Right renal pelvis (tissue), 4 donors: ENCODE results near the gene PIWIL4. TPM values are rescaled to one million over a fixed set of nuclear protein-coding genes. Genes with fewer than 3 reads are reported as not detected.
"Not testable (repeated sequence)": the region's sequence is repeated elsewhere in the genome, so short reads cannot be mapped to it uniquely, and the experiment has no call there.

Source experiments
- DNase-seq, 4 donors: peaks; one replicate each; pipeline ENCODE4 v3.0.0-alpha.2; 2013; ENCODE audit warnings: low read depth in 4 of 4, low spot score in 3 of 4, missing footprints in 1 of 4
- polyA plus RNA-seq, 4 donors: library from polyadenylated mRNA; unstranded; fragments of 120-200 nt; gene quantifications; one replicate each; pipeline ENCODE4 v1.2.1, GENCODE V29; 2013; ENCODE audit not compliant: insufficient read length in 4 of 4

Gene PIWIL4
- polyA plus RNA-seq, 4 donors, result 3.2 to 4.2 (median 3.5) TPM

DNA sequence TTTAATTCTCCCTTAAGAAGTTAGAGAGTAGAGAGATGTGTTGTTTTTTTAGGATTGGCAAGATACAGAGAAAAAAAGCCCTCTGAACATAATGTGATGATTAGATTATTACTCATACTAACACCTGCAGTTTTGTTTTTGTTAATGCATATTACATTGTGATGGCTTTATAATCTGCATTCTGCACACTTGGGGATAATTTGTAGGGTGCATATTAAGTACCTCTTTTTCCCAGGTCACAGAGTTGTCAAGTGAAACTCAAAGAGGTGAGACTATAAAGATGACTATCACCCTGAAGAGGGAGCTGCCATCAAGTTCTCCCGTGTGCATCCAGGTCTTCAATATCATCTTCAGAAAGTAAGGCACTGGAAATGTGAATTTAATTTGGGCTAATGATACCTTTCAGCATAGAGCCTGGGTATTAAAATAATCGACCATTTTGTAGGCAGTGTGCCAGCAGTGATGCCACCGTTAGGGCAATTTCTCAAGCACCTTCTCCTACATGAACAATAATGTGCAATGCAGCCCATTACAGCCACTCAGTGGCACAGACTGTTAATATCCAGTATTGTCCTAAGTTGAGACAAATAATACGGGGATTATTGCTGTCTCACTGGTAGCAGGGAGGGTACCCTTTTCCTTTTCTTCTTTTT is 16.2 kb downstream of the PIWIL4 start:
- no peak for DNase-seq

DNA sequence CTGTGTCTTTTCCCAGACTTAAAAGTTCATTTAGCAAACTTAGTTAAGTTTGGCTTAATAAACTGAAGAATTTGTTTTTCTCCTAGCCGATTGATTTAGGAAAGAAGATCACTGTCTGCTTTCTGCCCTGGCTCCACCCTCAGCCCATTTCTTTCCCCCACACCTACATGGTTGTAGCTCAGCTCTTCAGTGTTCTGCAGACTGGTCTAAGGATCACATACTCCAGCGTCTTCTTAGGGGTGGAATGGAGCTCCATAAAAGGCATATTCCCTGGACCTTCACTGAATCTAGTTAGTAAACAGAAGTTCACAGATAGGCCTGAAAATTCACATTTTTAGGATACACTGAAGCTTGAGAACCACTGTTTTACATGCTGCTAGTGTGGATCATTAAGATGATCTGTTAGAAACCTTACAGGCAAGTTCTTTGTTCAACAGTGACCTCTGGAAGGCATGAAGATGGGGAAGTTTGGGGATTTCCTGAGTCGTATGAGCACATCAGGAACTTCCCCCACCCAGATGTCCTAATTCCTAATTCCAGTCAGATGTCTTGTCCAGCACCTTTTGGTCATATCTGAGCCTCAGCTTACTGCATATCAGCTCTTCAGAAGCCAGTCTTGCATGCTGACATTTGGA is 16.8 kb downstream of the PIWIL4 start:
- DNase-seq, result no peak

DNA sequence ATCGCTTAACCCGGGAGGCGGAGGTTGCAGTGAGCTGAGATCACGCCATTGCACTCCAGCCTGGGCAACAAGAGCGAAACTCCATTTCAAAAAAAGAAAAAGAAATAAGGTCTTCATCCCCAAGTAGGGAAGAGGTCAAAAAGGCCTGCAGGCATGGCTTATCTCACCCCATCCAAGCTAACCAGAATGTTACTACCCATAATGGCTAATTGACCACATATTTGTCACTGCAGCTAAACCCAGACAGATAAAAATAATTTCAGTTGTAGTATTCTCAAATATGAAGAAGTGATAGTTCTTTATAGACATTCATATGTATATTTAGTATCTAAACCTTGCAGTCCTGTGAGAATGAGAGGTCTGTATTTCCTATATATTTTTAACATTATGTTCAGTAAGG is 17.8 kb downstream of the PIWIL4 start:
- DNase-seq, result no peak

DNA sequence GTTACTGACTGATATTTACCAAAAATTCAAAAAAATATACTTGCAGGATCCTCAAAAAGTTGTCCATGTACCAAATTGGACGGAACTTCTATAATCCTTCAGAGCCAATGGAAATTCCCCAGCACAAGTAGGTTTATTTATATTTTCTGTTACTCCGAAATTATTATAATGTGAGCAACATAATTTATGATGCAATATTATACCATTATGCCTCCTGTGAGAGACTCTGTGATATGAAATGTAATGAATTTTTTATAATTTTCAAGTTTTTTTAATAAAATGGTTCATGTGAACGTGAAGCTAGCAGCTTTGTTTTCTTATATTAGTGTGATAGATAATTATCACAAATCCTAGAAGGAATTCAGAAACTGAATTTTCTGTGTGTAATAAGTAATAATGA is 18.2 kb downstream of the PIWIL4 start:
- no peak for DNase-seq

DNA sequence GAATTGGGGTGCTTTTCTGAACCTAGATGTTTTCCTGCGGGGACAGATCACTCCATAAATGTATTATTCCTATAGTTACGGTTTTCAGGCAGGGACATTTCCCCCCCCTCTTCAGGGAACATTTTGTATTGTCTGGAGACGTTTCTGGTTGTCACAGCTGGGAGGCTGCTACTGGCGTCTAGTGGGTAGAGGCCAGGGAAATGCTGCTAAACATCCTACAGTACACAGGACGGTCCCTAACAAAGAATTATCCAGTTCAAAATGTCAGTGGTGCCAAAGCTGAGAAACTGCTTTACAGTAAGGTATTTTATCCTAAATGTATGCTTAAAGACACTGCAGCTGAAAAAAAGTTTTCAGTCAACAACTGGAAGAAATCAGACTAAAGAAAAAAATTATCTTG is 19.4 kb downstream of the PIWIL4 start:
- DNase-seq, result no peak

DNA sequence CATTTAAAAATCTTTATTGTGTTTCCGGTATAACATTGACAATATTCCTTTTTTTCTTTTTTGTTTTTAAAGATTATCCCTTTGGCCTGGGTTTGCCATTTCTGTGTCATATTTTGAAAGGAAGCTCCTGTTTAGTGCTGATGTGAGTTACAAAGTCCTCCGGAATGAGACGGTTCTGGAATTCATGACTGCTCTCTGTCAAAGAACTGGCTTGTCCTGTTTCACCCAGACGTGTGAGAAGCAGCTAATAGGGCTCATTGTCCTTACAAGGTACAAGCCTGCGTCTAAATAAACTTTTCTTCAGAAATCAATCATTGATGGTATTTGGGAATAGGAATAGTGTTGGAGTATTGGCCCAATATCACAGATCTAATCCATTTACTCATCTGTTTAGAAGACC is 19.8 kb downstream of the PIWIL4 start:
- no peak for DNase-seq

DNA sequence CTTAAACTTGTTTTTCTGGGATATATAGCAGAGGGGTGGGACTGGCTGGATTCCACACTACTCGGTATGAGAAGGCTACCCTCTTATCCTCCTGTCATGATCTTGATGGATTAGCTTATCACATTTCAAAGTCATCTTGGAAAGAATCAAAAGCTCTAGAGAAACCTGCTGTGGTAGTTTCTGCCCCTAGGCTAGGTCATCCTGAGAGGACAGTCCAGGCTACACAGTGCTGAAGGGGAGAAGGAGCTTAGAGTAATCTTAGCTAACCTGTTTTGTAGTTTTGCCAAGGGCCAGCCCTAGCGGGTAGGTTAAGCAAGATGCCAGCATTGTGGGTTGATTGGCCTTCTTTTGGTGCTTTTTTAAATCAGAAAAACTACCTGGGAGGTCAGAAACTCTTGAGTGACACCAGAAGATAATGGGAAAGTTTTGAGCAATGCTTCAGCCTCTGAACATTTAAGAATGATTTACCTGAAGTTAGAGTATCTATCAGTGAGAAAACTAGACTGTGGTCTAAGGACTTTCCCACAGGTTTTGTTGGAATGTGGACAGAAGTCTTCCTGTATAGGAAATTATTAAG is 21.3 kb downstream of the PIWIL4 start:
- peak in 1 of 4 donors; percentile 20 for DNase-seq

DNA sequence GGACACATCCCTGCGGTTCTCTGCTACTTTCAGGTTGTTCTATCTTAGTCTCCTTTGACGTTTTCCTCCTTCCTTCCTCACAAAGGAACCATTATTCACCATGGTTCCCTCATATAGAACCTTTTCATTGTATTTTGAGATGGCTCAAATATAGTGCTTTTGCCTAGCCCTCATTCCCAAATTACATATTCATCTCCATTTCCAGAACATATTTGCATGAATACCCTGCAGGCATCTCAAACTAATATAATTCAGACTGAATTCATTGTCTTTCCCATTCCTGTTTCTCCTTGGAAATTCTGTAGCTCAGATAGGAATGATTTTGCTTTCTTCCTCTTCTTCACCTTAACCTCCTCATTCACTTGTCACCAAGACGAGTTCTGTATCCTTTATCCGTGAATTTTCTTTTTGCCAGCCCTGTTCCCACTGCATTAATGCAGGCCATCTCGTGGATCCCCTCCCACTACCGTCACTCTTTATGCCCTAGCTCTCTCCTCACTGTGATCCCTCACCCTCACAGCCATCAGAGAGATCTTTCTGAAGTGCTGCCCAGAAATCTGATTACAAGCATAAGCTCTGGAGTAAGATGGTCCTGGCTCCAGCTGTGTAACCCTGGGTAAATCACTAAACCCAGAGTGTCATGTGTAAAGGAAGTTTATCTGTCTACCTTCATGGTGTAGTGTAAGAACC is 23.3 kb downstream of the PIWIL4 start:
- DNase-seq, result no peak

DNA sequence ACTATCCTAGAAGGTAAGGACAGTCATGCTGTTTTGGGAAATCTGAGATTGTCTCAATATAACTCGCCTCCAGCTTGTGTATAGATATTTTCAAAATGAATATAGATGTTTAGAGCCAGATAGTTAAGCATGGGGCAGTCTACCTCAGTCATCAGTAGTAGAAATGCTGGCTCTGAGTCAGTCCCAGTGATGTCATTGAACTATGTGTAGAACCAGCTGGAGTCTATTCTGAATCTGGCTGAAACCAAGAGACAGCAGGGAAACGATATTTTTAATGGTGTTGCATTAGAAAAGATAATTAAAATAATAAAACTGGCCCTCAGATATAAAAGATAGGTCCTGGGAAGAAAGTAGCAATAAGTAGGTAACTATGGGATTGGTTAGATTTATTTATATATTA is 25.9 kb downstream of the PIWIL4 start:
- no peak for DNase-seq

DNA sequence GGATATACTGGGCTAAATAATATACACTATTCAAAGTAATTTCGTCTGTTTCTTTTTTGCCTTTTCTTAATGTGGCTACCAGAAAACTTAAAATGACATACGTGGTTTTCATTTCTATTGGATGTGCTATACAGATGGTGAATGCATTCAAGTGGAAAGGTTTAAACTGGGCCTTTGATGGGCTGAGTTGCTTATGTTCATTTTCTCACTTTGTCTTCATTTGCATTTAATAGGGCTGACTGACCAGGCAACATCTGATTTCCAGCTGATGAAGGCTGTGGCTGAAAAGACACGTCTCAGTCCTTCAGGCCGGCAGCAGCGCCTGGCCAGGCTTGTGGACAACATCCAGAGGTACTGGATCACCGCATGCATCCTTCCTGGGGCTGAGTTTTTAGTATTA is 27.9 kb downstream of the PIWIL4 start:
- DNase-seq, result no peak

DNA sequence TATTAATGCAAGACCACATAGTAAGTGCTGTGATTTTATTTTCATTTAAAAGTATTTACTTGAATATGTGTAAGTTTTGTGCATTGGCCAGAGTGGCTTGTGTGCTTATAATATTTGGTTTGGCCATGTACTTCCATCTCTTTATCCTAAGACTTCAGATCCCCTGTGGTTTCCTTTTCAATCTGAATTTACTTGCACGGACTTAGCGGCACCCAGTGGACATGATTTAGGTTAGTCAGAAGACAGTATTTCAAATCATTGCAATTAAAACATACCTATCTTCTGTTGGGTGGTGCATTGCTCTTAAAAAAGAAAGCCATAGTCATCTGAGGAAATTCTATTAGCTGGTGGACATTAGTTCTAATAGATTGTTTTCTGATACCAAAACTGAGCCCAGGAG is 30.7 kb downstream of the PIWIL4 start:
- no peak for DNase-seq

DNA sequence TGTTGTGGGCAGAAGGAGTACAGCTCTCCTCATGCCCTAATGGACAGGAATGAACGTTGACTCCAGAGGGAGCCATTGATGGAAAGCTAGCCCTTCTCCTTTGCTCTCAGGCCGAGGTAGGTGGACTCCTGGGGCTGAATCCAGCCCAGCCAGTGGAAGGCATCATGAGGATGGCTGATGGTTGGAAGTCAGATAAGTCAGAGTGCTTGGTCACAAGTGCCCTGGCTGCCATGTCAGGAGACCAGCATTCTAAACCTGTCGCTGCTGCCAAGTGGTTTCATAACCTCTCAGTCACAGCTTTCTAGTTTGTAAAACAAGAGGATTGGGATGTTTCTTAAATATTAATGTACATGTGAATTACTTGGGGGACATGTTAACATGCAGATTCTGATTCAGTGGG is 32.3 kb downstream of the PIWIL4 start:
- no peak for DNase-seq

DNA sequence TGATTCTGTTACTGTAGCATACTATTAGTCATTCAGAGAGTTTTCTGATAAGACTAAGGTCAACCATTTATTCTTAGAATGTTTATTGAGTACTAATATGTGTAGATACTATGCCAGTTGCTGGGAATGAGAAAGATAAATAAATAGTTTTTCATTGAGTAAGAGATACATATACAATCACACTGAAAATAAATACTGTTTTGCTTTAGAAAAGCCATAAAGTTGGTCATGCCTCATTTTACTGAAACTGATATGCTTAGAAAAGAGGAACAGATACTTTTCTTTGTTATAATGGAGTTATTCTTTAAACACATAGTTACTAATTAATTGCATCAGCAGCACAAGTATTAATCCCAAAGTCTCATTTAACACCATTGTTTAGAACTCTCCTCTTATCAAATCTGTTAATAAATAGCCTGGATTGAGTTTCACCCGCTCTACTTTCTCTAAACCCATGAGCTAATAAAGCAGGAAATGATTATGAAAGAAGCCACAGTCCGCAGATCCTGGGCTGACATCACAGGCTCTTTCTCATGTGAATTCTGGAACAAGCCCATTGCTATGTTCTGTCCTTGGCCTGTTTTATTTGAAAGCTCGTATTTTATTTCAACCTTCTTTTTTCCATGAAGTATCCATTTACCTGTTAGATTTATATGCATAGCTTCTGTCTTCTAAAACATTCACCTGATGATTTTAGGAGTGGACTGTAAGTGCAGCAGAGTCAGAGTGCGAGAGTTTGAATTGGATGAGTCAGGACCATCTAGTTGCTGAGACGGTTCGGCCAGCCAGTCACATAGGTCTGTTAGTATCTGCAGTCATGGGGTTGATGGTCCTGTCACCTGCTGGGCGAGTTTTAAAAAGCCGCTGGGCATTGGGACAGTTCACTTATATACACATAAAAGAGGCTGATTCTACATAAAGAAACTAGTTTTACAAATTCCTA is 35.5 kb downstream of the PIWIL4 start:
- peak; percentile 16 to 53 (median 47) for DNase-seq

DNA sequence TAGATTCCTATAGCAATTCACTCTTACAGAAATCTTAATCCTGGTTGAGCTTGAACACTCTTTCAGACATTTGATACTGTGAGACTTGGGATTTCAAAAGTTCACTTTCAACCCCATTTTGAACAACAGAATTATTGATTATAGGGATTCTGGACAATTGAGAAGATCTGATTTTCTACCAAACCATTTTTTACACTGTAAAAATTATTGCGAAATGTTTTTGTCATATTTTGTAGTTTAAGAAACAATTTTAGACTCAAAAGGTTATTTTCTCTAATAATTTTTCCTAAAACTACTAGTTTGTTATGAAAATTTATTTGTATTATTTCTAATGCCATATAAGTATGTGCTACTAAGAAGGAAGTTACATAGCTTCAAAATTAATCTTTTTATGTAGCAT is 36.4 kb downstream of the PIWIL4 start:
- no peak for DNase-seq

DNA sequence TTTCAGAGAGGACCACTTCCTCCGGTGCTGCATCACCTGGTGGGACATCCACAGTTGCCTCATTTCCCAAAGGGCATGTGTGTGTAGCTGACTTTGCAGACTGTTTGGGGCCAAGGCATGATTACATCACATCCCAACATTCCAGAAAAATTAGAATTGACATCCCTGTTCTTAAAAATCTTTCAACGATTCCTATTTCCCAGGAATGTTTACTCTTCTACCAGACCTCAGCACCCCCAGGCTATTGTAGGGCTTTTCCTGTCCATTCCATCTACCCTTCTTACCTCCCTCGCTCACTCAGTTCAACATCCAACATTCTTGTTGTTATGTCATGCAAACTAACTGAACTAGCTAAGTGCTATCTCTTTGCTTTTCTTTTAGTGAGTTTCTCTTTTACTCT is 37.3 kb downstream of the PIWIL4 start:
- DNase-seq, result no peak

DNA sequence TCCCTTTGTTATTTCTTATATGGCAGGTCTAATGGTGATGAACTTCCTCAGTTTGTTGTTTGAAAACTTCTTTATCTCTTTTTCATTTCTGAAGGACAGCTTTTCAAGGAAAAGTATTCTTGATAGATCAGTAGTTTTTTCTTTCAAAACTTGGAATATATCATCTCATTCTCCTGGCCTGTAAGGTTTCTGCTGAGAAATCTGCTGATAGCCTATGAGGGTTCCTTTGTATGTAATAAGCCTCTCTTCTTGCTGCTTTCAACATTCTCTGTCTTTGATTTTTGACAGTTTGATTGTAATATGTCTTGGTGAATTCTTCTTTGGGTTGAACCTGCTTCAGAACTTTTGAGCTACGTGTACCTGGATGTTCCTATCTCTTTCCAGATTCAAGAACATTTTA is 46.0 kb downstream of the PIWIL4 start:
- DNase-seq, result no peak

DNA sequence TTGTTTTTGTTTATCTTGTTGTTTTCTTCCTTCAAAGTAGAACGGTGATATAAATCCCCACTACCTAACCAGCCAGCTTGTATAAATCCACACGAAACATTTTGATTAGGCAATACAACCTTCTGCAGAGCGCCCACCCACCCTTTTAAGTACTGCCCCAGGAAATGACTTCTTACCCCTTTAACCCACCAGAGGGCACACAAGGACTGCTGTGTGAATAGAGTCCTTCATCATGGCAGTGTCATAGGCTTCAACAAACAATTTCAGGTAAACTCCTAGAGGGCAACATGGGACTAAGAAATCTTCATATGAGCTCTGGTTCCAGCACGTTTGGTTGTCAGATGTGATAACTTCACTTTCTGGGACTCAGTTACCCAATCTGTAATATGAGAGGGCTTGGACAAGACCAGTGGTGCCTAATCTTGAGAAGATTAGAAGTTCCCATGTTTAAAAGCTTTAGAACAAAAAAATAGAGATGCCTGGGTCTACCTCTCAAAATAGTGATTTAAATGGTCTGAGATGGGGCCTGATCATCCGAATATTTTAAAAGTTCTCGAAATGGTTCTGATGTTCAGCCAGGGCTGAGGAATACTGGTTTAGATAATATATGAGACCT is 56.1 kb downstream of the PIWIL4 start:
- peak; percentile 56 to 77 (median 70) for DNase-seq

DNA sequence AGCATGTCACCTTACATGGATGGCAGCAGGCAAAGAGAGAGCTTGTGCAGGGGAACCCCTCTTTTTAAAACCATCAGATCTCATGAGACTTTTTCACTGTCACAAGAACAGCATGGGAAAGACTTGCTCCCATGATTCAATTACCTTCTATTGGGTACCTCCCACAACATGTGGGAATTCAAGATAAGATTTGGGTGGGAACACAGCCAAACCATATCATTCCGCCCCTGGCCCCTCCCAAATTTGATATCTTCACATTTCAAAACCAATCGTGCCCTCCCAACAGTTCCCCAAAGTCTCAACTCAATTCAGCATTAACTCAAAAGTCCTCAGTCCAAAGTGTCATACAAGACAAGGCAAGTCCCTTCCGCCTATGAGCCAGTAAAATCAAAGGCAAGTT is 58.3 kb downstream of the PIWIL4 start:
- not testable (repeated sequence) for DNase-seq

DNA sequence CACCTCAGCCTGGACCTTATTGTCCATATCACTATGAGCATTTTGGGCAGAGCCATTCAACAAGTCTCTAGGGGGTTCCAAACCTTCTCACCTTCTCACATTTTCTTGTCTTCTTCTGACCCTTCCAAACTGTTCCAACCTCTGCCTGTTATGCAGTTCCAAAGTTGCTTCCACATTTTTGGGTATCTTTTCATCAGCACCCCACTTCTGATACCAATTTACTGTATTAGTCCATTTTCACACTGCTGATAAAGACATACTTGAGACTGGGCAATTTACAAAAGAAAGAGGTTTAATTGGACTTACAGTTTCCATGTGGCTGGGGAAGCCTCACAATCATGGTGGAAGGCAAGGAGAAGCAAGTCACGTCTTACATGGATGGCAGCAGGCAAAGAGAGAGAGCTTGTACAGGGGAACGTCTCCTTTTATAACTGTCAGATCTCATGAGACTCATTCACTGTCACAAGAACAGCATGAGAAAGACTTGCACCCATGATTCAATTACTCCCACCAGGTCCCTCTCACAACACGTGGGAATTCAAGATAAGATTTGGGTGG is 59.9 kb downstream of the PIWIL4 start:
- DNase-seq, result not testable (repeated sequence)

DNA sequence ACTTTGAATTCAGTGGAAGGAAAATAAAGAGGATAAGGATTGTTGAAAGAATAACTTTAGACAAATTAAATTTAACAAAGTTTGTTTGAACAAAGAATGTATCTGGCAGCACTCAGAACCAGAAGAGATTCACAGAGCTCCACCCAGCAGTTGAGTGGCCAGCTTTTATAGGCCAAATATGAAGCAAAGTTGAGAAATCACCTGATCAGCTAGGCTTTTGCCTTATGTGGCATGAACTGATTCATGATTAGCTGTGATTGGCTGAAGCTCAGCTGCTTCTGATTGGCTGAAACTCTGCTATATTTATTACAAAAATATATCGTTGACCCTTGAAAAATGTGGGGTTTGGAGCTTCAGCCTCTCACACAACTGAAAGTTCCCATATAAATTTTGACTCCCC is 62.6 kb downstream of the PIWIL4 start:
- no peak for DNase-seq
